Retinal pigment epithelial cell (primary cell): ENCODE results near the gene BRINP2.

Source experiments
- DNase-seq: peaks from one replicate; pipeline ENCODE4 v3.0.0-alpha.2; 2010; ENCODE audit warnings: low read depth
- H3K4me3 ChIP-seq: 2 replicates; pipeline ENCODE4 v1.5.1; 2011; ENCODE audit warnings: mild to moderate bottlenecking, low read length, control low read depth, moderate library complexity
- CTCF ChIP-seq: conservative IDR thresholded peaks from 2 replicates; pipeline ENCODE4 v1.5.1; 2011; ENCODE audit warnings: low read depth, low read length, control low read depth, inconsistent platforms

Gene BRINP2

GRCh38 chr1:177142791-177143271 is 27.9 kb upstream of the BRINP2 start:
- TF ChIP-seq CTCF = no peak
- H3K4me3 ChIP-seq = no peak overlapping the region
- DNase-seq = no peak

GRCh38 chr1:177145106-177146070 is 25.4 kb upstream of the BRINP2 start:
- no peak for DNase-seq
- H3K4me3 ChIP-seq = no peak overlapping the region
- no peak for TF ChIP-seq CTCF

- DNase-seq = no peak
- no peak overlapping the region for H3K4me3 ChIP-seq
- no peak for TF ChIP-seq CTCF
Measured at GRCh38 chr1:177146499-177146898, 24.3 kb upstream of the BRINP2 start.

GRCh38 chr1:177162243-177162642 is 8.5 kb upstream of the BRINP2 start:
- H3K4me3 ChIP-seq = no peak overlapping the region
- TF ChIP-seq CTCF = no peak
- DNase-seq = no peak

GRCh38 chr1:177163844-177164379 is 6.8 kb upstream of the BRINP2 start:
- H3K4me3 ChIP-seq = peak overlapping the region; percentile 46
- TF ChIP-seq CTCF = no peak
- no peak for DNase-seq

- no peak for TF ChIP-seq CTCF
- DNase-seq = no peak
- peak within 1 kb of the TSS; percentile 46 for H3K4me3 ChIP-seq
Measured at GRCh38 chr1:177164380-177165068, 6.2 kb upstream of the BRINP2 start, which contains the start of gene ASTN1. ASTN1 (minus strand) TSS chr1:177164712; CDS start chr1:177164676, 36 bp downstream.
